Mammary epithelial cell (primary cell): ENCODE data around the gene SNAPC4.

Experiments
- EZH2 ChIP-seq: IDR thresholded peaks from 2 replicates; pipeline ENCODE4 v1.6.1; 2012; ENCODE audit warnings: low read length, inconsistent platforms, borderline replicate concordance
- TF ChIP-seq, protein P1 (sequence below), 2 donors: IDR thresholded peaks in 1 of 2; conservative IDR thresholded peaks in 1 of 2; 2 replicates each; pipeline ENCODE4 v1.5.1; 2011 to 2012; ENCODE audit warnings: inconsistent platforms in 2 of 2, low read length in 2 of 2, mild to moderate bottlenecking in 2 of 2, control low read depth in 1 of 2, low read depth in 1 of 2; ENCODE audit not compliant: insufficient read depth in 1 of 2; ENCODE audit errors: extremely low read depth in 1 of 2

DNA sequence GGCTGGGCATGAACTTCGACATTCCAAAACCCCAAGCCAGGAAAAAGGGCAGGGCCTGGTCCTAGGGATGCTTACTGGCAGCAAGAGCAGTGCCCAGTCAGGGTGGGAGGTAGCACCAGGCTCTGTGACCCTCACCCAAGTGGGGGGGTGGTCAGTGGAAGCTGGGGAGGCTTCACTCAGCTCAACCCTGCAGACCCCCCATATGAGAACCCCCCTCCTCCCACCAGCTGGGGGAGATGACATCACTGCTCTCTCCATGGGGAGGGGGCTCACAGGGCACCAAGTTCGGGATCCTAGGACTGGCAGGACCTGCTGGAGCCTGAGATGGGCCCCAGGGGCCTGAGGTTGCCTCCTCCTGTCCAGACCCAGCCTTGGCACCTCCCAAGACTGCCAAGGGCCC lies 41.1 kb downstream of the SNAPC4 start:
- TF ChIP-seq EZH2, result no peak
- TF ChIP-seq, protein P1, sequence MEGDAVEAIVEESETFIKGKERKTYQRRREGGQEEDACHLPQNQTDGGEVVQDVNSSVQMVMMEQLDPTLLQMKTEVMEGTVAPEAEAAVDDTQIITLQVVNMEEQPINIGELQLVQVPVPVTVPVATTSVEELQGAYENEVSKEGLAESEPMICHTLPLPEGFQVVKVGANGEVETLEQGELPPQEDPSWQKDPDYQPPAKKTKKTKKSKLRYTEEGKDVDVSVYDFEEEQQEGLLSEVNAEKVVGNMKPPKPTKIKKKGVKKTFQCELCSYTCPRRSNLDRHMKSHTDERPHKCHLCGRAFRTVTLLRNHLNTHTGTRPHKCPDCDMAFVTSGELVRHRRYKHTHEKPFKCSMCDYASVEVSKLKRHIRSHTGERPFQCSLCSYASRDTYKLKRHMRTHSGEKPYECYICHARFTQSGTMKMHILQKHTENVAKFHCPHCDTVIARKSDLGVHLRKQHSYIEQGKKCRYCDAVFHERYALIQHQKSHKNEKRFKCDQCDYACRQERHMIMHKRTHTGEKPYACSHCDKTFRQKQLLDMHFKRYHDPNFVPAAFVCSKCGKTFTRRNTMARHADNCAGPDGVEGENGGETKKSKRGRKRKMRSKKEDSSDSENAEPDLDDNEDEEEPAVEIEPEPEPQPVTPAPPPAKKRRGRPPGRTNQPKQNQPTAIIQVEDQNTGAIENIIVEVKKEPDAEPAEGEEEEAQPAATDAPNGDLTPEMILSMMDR (conservative IDR thresholded peaks at IDR 0.05 in 1 of 2, IDR thresholded peaks at IDR 0.05 in 1 of 2; ENCODE audit: extremely low read depth in 1 of 2, insufficient read depth in 1 of 2, low read depth in 1 of 2, low read length in 2 of 2), result no peak
